Brain pericyte (primary cell): ENCODE data around the gene ZSCAN25.
A peak's percentile ranks its signal among the peaks of the same experiment; 100 is the strongest.
"Not testable (repeated sequence)": the region's sequence is repeated elsewhere in the genome, so short reads cannot be mapped to it uniquely, and the experiment has no call there.

Source experiments
- DNase-seq: peaks from one replicate; pipeline ENCODE4 v3.0.0-alpha.2; 2012; ENCODE audit warnings: low read depth, low spot score

The ZSCAN25 gene

DNA sequence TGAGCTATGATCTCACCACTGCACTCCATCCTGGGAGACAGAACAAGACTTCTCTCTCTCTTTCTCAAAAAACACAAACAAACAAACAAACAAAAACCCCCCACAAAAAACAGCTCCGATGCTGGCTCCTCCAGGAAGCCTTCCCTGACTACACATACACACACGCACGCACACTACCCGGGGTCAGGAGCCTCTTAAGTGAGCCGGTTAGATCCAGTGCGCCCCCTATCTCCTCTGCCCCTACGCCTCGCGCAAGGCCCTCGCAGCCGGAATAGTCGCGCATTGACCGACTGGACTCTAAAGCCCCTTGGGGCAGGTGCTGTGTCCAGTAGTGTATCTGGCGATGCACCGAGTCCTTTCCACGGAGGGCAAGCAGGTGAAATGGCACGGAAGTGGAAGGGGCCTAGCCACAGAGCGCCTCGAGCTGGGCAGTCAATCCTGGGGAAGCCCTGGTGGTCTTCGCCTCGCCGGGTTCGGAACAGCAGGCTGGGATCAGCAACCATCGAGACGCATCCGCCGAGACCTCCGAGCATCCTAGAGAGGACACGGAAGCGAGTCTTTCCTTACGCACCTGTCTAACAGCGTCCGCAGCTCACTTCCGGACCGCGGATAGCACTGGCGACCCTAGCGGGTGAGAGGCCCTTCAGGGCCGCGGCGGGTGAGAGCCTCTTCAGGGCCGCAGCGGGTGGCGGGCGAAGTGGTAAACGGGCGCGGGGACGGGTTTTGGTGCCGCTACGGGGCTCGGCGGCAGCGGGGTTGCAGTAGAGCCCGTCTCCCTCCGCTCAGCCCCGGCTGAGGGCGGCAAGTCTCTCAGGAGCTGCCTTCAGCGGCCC lies at the start of gene ZSCAN25:
Gene ZSCAN25, plus strand, starts transcription at position 588 of the 833 bp plus-strand sequence. CDS start 2,661 bp downstream, outside the sequence.
- peak; percentile 75 for DNase-seq

GRCh38 chr7:99568770-99569169 lies 48.0 kb upstream of the ZSCAN25 start:
- DNase-seq: not testable (repeated sequence)

DNA sequence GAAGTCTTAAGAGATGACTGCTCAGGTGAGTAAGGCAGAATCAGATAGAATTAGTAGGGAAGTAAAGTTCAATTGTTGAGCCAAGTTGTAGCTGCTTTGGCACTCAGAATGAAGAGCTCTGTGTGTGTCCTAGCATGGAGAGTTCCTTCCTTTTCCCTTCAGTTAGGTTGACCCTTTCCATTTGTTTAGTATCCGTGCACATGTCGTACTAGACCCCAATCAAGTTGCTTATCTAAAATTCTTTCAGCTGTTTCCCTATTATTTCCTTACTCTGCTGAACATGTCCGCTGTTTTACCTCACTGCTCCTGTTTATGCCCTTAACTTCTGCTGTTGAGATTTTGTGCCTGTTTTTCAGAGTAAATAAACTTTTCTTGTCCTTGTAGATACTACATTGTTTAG lies 45.0 kb upstream of the ZSCAN25 start:
- no peak for DNase-seq

DNA sequence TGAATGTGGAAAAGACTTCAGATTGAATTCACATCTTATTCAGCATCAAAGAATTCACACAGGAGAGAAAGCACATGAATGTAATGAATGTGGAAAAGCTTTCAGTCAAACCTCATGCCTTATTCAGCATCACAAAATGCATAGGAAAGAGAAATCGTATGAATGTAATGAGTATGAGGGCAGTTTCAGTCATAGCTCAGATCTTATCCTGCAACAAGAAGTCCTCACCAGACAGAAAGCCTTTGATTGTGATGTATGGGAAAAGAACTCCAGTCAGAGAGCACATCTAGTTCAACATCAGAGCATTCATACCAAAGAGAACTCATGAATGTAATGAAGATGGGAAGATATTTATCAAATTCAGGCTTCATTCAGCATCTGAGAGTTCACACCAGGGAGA lies 43.5 kb upstream of the ZSCAN25 start:
- no peak for DNase-seq

DNA sequence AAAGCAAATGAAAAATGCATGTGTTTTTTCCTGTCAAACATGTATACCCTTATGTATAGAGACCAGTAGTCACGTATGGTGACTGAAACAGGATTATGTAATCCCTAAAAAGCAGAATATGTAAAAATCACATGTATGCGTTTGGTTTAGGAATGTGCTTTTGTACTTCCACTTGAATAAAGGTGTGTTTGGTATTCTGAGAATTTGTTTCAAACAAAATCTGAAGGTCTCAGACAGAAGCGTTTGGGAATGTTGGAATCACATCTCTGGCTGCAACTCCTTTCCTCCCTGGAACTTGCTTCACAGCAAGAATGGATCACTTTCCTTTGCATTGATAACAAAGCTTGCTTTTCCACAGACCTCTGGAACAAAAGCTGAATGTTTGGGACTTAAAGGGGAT lies 40.5 kb upstream of the ZSCAN25 start:
- DNase-seq: no peak

- no peak for DNase-seq
Measured at GRCh38 chr7:99579281-99579955, 37.3 kb upstream of the ZSCAN25 start.

DNA sequence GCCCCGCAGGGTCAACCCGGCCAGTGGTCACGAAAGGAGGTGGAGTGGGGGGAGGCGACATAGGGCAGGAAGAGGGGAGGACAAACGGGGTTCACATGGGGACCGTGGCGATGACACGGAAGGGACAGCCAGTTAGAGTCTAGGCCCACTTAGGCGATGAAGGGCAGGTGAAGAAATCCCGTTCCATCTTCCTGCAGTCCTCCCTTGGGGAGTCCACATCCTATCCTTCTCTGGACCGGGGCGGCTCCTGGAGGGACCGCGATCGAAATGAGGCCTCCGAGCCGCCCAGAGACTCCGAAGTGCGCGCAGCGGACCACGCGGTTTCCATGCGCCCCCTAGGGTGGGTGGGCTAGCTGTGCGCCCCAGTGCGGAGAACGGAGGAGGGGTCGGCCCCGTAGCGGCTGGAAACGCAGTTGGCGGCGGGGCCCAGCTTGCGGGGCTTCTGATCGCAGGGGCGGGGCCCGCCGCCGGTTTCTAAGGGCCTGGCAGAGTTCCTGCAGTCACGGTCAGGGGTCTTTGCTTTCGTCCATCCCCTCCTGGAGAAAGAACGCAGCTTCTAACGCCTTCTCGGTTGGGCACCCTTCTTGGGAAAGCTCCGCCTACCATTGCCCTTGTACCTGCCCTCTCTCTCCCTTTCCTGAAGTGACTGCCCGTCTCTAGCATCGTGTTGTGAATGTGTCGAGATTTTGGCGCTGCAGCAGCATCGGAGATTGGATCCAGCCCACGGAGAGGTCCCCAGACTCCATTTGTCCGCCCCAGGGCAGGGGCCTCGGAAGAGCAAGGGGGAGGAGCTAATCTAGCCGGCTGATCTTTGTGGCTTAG lies 36.6 kb upstream of the ZSCAN25 start:
- DNase-seq: no peak

GRCh38 chr7:99580778-99581332 lies 35.9 kb upstream of the ZSCAN25 start:
- DNase-seq: not testable (repeated sequence)

DNA sequence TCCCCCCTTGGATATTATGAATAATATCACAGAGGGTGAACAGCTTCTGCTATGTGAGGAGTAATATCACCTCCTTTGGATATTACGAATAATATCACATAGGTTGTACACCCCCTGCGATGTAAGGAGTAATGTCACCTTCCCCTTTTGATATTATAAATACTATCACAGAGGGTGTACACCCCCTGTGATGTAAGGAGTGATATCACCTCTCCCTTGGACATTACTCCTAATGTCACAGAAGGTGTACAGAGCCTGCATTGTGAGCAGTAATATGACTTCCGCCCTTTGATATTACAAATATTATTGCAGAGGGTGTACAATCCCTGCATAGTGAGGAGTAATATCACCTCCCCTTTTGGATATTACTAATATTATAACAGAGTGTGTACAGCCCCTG lies 27.9 kb upstream of the ZSCAN25 start:
- no peak for DNase-seq

GRCh38 chr7:99594948-99595745 lies 21.6 kb upstream of the ZSCAN25 start:
- no peak for DNase-seq

GRCh38 chr7:99596408-99596955 lies 20.3 kb upstream of the ZSCAN25 start:
- no peak for DNase-seq

GRCh38 chr7:99597762-99598501 lies 18.8 kb upstream of the ZSCAN25 start, which contains the start of gene TMEM225B:
Gene TMEM225B, plus strand, starts transcription at chr7:99598267. Its CDS starts 6,122 bp downstream, at chr7:99604389.
- no peak for DNase-seq

- no peak for DNase-seq
Measured at GRCh38 chr7:99599836-99600235, 16.9 kb upstream of the ZSCAN25 start.

- DNase-seq: no peak
Measured at GRCh38 chr7:99601656-99602310, 15.0 kb upstream of the ZSCAN25 start.

DNA sequence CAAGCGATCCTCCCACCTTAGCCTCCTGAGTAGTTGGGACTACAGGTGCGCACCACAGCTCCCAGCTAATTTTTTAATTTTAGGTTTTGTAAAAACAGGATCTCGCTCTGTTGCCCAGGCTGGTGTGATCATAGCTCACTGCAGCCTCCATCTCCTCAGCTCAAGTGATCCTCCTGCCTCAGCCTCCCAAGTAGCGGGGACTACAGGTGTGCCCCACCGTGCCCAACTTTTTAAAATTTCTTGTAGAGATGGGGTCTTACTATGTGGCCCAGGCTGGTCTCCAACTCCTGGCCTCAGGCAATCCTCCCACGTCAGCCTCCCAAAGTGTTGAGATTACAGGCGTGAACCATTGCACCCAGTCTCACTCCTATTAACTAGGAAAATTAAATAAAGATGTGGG lies 11.2 kb upstream of the ZSCAN25 start:
- no peak for DNase-seq

DNA sequence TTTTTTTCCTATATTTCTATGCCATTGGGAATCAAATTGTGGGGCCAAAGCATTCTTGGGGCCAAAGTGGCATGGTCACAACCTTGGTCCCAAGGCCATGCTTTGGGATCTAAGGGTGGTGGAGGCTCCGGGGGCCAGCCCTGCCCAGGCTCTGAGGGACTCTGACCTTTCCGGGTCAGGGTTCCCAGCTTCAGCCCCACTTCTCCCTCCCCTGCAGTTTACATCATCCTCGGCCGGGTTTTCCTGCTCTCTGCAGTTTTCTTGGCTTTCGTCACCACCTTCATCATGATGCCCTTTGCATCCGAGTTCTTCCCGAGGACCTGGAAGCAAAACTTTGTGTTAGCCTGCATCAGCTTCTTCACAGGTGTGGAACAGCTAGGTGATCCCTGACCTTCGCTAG lies 10.2 kb upstream of the ZSCAN25 start:
- DNase-seq: no peak

- no peak for DNase-seq
Measured at GRCh38 chr7:99607548-99607947, 9.2 kb upstream of the ZSCAN25 start.

DNA sequence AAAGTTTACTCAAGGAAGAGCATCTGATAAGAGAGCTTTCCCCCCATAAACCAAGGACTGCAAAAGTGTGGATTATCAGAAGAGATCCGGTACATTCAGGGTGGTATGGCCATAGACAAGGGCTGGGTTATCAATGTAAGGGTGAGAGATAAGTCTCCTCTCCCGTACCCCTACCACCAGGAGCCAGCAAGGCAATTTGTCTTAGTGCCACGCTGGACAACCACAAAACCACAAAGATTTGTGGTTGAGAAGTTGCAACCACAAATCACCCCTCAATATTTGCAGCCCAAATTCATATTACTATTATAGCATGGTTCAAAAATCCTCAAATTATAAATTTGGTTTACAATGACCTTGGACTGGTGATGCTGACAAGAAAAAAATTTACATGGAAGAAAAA lies 2.3 kb upstream of the ZSCAN25 start:
- no peak for DNase-seq

- DNase-seq: no peak
Measured at GRCh38 chr7:99615989-99616358, 772 bp upstream of the ZSCAN25 start.
